GM21825 (cell line): ENCODE results near the gene ZBTB2.
"Not testable (repeated sequence)": the region's sequence is repeated elsewhere in the genome, so short reads cannot be mapped to it uniquely, and the experiment has no call there.

Experiments
- ATAC-seq: cut with Tn5 transposase; IDR thresholded peaks from one replicate; pipeline ENCODE4 v1.9.1; 2021; ENCODE audit warnings: mild to moderate bottlenecking, moderate library complexity; ENCODE audit not compliant: unreplicated experiment

ZBTB2 gene

DNA sequence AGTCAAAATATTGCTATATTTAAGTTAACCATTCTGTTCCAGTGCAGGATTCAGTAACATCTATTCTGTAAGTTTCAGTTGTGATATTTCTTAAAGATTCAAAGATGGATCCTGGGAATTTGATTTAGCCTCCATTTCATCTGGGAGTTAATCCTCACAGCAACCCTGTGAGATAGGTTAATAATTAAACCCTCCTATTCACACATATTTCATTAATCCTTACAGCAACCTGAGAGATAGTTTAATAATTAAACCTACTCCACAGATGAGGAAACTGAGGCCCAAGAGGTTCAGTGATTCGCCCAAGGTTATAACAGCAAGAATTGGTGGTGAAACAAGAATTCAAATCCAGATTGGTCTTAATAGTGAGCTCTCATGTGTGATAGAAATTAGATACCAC, 10.9 kb upstream of the ZBTB2 start:
- no peak for ATAC-seq

DNA sequence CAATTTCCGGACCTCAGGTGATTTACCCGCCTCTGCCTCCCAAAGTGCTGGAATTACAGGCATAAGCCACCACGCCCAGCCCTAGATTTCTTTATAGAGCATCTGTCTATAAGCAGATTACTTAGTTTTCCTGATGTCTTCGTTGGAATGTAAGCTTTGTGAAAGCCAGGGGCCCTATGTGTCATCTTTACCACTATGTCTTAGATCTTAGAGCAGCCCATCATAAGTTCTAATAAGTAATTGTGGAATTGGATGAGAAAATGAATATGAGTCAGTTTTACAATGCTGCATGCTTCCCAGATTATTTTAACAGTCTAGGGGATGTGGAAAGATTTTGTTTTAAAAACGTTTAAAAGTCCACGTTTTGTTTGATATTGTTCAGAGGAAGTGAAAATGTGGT, 9.1 kb upstream of the ZBTB2 start:
- no peak for ATAC-seq

GRCh38 chr6:151399679-151400078, 8.3 kb upstream of the ZBTB2 start:
- no peak for ATAC-seq

DNA sequence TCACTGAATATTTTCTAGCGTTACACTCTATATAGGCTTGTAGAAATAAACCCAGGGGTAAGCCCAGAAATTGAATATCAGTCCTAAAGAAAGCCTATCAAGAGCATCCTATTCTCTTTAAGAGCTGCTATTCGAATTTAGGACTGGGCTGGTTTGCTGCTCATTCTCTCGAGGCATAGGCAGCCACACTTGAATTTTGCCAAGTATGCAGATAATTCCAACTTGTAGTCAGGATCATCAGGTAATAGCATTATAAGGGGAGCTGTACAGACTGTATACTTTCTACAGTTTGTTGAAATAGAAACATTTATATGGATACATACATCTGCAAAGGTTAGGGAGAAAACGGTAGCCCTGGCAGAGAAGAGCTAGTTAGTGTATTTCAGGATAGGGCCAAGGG, 2.1 kb upstream of the ZBTB2 start:
- no peak for ATAC-seq

GRCh38 chr6:151392427-151392826, 1.1 kb upstream of the ZBTB2 start:
- no peak for ATAC-seq

DNA sequence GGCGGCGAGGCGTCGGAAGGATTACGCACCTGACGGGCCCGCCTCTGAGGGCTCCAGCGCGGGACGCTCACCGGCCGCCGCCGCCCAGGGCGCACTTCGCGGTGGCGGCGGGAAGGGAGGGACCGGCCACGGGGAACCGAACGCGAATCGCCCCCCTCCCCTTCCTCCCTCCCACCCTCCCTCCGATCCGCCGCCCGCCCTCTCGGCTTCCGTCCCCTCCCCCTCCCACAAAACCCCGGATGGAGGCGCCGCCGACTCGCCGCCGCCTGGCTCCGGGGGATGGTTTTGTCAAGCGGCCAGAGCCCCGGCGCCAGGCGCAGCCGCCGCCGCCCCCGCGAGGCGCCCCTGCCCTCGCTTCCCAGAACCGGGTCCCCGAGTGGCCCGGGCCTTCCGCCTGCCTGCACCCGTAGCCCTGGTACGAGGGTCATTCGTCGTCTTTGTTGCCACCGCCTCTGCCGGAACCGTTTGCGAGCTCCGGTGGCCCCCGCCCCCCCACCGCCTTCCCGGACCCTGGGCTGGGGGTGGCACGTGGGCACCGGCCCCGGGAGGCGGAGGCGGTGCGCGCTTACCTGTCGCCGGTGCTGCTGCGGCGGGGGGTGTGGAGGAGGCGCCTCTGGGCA, 398 bp downstream of the ZBTB2 start:
- peak; percentile 6 for ATAC-seq

- peak; percentile 76 for ATAC-seq
Observed at GRCh38 chr6:151390276-151390850, 996 bp downstream of the ZBTB2 start.

- ATAC-seq: peak; percentile 58
Observed at GRCh38 chr6:151389618-151390275, 1.6 kb downstream of the ZBTB2 start.

DNA sequence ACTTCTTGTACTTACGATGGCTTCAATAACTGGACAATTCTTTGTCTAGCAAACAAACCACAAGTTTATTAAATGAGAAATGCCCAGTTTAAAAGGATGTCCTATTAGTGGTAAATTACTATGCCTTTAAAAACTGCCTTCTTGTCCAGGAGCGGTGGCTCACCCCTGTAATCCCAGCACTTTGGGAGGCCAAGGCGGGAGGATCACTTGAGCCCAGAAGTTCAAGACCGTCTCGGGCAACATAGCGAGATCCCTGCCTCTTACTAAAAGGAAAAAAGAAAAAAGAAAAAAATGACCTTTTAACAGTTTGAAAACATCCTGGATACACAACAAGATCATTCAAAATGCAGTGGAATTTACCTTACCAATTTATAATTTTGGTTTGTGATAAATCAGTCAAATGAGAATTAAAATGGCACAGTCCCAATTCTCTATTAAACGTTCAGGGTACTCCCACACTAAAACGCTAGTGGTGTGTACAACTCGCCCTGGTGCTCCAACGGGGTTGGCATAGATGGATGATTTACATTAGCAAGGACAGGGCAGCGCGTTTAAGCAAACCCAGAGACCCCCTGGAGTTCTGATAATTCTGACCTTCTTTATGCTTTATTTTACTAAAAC, 2.3 kb downstream of the ZBTB2 start:
- no peak for ATAC-seq

DNA sequence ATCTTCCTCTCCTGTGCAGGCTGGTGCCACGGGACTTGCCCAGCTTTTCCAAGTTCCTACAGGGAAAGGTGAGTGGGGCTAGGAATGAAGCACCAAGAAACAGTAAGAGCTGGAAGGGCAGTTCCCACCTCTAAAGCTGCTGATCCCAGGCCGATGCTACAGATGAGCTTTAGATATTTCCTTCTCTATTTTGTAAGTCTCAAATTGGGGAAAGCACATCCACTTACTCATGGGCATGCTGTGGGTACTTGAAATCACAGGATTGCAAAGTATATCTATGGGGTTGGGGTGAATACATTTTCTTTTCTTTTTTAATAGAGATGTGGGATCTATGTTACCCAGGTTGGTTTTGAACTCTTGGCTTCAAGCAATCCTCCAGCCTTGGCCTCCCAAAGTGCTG, 3.1 kb downstream of the ZBTB2 start:
- ATAC-seq: no peak

- ATAC-seq: no peak
Observed at GRCh38 chr6:151387175-151387970, 4.0 kb downstream of the ZBTB2 start.

DNA sequence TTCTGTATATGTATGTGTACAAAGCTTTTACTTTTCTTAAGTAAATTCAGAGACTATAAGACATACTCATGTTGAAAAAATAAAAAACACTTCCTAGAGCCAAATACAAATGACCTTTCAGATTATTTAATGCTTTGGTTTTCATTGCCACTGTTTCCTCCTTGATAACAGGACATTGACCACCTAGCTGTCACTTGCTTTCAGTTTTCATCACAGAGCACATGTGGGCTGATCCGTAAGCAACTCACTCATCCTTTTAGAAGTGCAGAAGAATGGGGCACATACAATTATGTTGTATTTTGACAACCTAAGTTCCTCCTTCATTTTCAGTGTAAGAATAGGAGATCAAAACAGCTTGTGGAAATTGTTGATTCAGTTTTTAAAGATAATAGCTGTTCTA, 6.2 kb downstream of the ZBTB2 start:
- no peak for ATAC-seq

- no peak for ATAC-seq
Observed at GRCh38 chr6:151384151-151384550, 7.2 kb downstream of the ZBTB2 start.

GRCh38 chr6:151382631-151383030, 8.7 kb downstream of the ZBTB2 start:
- not testable (repeated sequence) for ATAC-seq

- no peak for ATAC-seq
Observed at GRCh38 chr6:151381722-151382121, 9.6 kb downstream of the ZBTB2 start.

DNA sequence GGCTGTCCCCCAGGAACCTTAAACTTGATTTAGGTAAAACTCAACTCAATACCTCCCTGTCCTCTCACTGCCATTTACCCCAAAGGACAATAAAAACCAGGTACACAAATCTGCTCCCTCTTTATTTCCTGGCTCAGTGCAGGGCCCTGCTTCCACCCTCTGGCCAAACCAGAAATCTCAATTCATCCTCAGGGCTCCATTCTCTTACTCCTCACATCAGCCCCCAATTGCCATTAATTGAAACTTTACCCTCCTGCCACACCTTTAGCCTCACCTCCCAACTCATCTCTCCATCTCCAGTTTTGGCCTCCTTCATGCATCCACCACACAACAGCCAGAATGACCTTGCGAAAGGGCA, 10.5 kb downstream of the ZBTB2 start:
- ATAC-seq: peak; percentile 9

DNA sequence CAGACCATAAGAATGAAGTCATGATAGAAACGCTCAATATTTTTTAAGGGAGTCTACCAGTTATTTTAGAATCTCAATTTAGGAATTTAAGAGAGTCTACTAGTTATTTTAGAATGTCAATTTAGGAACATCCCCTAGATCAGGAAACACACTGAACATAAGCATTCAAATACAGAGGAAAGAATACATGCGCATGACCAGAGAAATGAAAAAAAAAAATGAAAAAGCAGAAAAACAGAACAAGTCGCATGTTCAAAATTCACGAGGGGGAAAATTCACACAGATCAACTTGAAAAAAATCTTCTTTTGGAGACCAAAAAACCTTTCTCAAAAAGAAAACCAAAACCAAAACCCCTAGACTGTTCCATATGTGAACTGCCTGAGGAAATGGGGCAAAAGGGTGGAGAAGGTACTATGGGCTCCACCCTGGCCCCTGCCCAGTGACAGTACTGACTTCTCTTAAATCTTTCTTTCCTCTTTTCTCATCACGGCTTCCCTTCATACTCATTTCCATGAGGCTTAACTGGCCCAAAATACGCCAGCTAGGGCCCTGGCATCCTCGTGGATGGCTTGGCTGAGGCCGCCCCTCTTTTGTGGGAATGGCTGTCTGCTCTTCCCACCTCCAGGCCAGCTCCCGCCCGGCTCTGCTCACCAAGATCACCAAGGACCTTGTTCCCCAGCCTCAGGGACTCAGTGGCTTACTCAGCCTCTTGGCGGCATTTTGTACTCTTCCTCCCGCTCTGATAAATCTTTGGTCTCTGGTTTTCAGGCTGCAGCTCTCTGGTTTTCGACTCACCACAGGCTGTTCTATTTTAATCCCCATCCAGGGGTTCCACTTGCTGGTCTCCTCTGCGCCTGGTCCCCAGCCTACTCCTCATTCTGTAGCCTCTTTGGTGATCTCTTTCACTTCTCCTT, 11.2 kb downstream of the ZBTB2 start:
- ATAC-seq: peak; percentile 60

GRCh38 chr6:151377095-151377494, 14.3 kb downstream of the ZBTB2 start:
- no peak for ATAC-seq

- no peak for ATAC-seq
Observed at GRCh38 chr6:151376440-151376839, 14.9 kb downstream of the ZBTB2 start.

DNA sequence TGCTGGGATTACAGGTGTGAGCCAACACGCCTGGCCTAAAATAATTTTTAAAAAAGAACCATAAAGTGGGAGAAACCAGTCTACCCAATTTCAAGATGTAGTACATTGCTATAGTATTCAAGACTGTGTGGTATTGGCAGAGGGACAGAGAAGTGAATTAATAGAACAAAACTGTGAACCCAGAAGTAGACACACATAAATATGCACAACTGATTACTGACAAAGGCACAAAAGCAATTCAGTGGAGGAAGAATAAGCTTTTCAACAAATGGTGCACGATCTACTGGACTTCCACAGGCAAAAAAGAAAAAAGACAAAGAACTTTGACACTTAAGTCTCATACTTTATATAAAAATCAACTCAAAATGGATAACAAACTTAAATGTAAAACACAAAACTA, 15.5 kb downstream of the ZBTB2 start:
- no peak for ATAC-seq
